GM10266 (cell line): Measurements from ENCODE around the gene OCA2.

Experiments used
- DNase-seq: peaks from one replicate; pipeline ENCODE4 v3.0.0; 2012; ENCODE audit errors: extremely low spot score
- TF ChIP-seq, protein P1 (sequence below): IDR thresholded peaks from 2 replicates; pipeline ENCODE4 v1.5.1; 2012; ENCODE audit warnings: mild to moderate bottlenecking, low read depth; ENCODE audit not compliant: control insufficient read depth, insufficient read depth; ENCODE audit errors: missing control alignments

Gene OCA2

DNA sequence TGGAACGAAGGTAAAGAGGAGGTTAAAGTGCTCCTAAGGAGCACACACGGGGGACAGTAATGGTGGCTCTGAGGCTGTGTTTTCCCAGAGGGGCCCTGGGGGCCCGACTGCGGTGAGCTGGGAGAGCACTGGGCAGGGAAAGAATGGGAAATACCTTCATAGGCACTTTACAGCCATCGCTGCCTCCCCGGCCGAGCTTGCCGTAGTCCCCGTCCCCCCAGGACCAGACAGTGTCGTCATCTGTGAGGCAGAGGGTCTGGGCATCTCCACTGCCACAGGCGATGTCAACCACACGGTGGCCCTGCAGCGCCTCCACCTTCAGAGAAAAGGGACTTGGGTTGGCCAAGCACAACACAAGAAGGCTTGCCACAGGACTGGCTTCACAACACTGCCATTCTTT is 32.8 kb upstream of the OCA2 start:
- TF ChIP-seq, protein P1, sequence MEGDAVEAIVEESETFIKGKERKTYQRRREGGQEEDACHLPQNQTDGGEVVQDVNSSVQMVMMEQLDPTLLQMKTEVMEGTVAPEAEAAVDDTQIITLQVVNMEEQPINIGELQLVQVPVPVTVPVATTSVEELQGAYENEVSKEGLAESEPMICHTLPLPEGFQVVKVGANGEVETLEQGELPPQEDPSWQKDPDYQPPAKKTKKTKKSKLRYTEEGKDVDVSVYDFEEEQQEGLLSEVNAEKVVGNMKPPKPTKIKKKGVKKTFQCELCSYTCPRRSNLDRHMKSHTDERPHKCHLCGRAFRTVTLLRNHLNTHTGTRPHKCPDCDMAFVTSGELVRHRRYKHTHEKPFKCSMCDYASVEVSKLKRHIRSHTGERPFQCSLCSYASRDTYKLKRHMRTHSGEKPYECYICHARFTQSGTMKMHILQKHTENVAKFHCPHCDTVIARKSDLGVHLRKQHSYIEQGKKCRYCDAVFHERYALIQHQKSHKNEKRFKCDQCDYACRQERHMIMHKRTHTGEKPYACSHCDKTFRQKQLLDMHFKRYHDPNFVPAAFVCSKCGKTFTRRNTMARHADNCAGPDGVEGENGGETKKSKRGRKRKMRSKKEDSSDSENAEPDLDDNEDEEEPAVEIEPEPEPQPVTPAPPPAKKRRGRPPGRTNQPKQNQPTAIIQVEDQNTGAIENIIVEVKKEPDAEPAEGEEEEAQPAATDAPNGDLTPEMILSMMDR = no peak
- DNase-seq = no peak

DNA sequence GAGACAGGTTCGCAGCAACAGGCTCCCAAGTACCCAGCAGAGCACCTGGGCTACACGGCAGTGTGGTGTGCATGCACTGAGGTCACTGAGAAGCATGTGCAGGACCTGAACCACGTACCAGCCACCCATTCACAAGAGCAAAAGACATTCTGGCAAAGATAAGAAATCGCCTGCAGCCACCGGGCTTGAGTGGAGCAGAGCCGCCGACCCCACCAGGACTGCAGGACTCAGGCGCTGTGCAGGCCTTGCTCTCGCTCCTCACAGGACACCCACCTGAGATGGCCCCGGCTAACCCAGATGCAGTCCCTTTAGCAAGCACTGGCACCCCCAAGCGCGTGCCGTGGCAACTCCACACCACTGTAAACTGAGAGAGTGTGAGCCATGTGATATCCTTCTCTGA is 32.3 kb upstream of the OCA2 start:
- no peak for DNase-seq
- TF ChIP-seq, protein P1 = no peak

DNA sequence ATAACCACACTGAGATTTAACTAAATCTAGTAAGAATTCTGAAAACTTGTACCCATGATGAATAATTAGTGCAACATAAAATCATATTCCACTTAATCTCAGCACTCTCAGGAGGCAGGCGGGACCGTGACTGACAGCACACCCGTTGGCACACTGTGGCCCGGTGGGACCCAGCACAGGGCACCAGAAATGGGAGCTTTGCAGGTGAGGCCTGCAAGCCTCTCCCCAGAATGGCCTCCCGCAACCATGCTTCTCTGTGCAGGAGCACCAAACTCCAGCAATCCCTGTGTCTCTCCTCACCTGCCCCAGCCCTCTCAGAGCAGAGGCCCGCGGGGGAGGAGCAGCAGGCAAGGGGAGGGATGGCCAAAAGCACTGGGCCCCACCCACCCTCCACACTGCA is 31.5 kb upstream of the OCA2 start:
- no peak for DNase-seq
- TF ChIP-seq, protein P1 = no peak

DNA sequence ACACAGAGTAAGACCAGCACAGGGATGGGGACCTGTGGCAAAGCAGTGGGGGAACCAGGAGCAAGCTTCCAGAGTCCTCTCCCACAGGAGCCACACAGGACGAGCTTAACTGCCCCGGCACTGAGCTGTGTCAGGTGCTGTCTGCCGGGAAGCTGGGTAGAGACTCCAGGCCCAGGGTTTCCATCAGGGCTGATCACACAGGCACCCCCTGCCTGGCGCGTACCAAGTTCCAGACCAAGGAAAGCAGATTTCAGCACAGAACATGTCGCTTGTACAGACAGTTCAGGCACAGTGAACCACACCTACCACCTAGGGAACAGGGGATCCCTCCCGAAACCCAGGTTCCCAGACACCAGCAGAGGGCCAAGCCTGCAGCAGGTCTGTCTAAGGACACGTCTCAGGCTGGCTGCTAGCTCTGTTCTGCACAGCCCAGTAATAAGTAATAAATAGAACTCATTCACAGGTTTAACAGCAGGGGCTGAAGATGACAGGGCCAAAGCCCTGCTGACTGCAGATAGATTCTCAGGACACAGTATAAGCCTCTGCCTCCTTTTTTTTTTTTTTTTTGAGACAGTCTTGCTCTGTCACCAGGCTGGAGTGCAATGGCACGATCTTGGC is 30.2 kb upstream of the OCA2 start:
- DNase-seq = no peak
- TF ChIP-seq, protein P1 = no peak

DNA sequence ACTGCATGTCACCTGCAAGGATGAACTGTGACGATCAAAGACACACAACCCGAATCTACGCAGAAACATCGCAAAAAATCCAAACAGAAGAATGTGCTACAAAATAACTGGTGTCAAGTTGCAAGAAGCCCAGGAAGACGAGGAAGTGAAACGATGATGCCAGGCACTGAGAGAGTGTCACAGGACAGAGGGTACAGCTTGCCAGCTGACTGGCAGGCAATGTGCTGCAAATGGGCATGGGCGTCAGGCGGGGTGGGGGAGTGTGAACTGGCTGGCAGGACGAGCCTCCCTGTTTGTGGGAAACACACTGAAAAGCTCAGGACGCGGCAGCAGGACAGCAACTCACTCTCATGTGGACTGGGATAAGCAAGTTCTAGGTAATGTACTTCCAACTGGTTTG is 28.9 kb upstream of the OCA2 start:
- DNase-seq = no peak
- TF ChIP-seq, protein P1 = no peak

DNA sequence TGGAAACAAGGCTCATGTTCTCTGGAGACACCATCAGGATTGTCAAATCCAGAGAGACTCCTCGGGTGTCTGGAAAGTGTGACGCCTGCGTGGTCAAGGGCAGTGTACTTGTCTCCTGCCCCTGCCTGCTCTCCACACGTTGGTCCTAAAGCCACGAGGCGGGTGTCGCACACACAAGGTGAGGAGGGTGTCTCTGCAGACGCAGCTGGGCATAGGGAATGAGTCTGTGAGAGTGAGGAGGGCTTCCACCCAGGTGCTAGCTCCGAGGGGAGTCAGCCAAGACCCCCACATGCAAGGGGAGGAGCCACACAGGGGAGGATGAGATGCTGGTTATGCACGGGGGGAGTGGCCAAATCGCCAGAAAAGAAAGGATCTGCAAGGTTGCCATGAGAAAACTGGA is 27.9 kb upstream of the OCA2 start:
- no peak for DNase-seq
- TF ChIP-seq, protein P1 = no peak

DNA sequence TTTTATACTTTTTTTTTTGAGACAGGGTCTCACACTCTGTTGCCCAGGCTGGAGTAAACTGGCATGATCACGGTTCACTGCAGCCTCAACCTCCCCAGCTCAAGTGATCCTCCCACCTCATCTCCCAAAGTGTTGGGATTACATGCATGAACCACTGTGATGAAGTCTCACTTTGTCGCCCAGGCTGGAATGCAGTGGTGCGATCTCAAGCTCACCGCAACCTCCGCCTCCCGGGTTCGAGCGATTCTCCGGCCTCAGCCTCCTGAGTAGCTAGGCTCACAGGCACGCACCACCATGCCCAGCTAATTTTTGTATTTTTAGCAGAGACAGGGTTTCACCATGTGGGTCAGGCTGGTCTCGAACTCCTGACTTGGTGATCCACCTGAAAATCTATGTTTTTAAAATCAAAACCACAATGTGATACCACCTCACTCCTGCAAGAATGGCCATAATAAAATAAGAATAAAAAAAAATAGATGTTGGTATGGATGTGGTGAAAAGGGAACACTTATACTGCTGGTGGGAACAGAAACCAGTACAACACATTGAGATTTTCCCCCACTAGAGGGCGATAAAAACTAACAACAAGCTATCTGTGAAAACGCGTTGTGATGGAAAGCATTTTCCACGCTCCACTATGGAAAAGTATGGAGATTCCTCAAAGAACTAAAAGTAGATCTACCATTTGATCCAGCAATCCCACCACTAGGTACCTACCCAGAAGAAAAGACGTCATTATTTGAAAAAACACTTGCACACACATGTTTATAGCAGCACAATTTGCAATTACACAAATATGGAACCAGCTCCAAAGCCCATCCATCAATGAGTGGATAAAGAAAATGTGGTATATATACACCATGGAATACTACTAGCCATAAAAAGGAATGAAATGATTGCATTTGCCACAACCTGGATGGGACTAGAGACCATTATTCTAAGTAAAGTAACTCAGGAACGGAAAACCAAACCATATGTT is 26.8 kb upstream of the OCA2 start:
- TF ChIP-seq, protein P1 = peak; percentile 56
- DNase-seq = no peak
